ENCODE results near the gene SLC35F1.

GRCh38 chr6:118325220-118325860 lies 418.3 kb downstream of the SLC35F1 start:
- TF ChIP-seq CTCF (IDR thresholded peaks at IDR 0.05), result no peak
- no peak for TF ChIP-seq EZH2 (IDR thresholded peaks at IDR 0.05; ENCODE audit: borderline replicate concordance, insufficient read depth, low read depth, low read length, poor library complexity, severe bottlenecking)
